Mesenchymal stem cell (in vitro differentiated cells and primary cell): ENCODE results near the gene SLC9B1.

Experiments used
- DNase-seq: peaks from one replicate; pipeline ENCODE4 v3.0.0-alpha.2; 2013
- H2AFZ ChIP-seq: one replicate; pipeline ENCODE4 v1.6.1; 2013; ENCODE audit warnings: low read depth, mild to moderate bottlenecking, control low read depth, inconsistent platforms, low read length, moderate library complexity
- H2AK5ac ChIP-seq: 2 replicates; pipeline ENCODE4 v1.6.1; 2013; ENCODE audit warnings: low read length, moderate library complexity, mild to moderate bottlenecking, inconsistent platforms; ENCODE audit not compliant: severe bottlenecking
- H2BK120ac ChIP-seq: one replicate; pipeline ENCODE4 v1.6.1; 2013; ENCODE audit warnings: low read depth, mild to moderate bottlenecking, inconsistent platforms, low read length, moderate library complexity
- H2BK12ac ChIP-seq, 2 experiments: one replicate each; pipeline ENCODE4 v1.6.1; 2013; ENCODE audit warnings: inconsistent platforms in 2 of 2, low read length in 2 of 2, mild to moderate bottlenecking in 2 of 2, moderate library complexity in 2 of 2, control low read depth in 1 of 2
- H2BK15ac ChIP-seq: one replicate; pipeline ENCODE4 v1.6.1; 2013; ENCODE audit warnings: mild to moderate bottlenecking, low read depth, inconsistent platforms; ENCODE audit not compliant: poor library complexity, severe bottlenecking
- H2BK5ac ChIP-seq: 2 replicates; pipeline ENCODE4 v1.6.1; 2013; ENCODE audit warnings: low read depth, mild to moderate bottlenecking, low read length, control low read depth, inconsistent platforms; ENCODE audit not compliant: poor library complexity, severe bottlenecking
- H3K14ac ChIP-seq, 2 experiments: one replicate each; pipeline ENCODE4 v1.6.1; 2013; ENCODE audit warnings: inconsistent platforms in 2 of 2, low read length in 2 of 2, control low read depth in 1 of 2, mild to moderate bottlenecking in 1 of 2, moderate library complexity in 1 of 2
- H3K18ac ChIP-seq, 2 experiments: one replicate each; pipeline ENCODE4 v1.6.1; 2013; ENCODE audit warnings: inconsistent platforms in 2 of 2, low read length in 2 of 2, control low read depth in 1 of 2, low read depth in 1 of 2, mild to moderate bottlenecking in 1 of 2
- H3K23ac ChIP-seq, 2 experiments: one replicate each; pipeline ENCODE4 v1.6.1; 2013; ENCODE audit warnings: inconsistent platforms in 2 of 2, low read length in 2 of 2, mild to moderate bottlenecking in 2 of 2, moderate library complexity in 2 of 2, control low read depth in 1 of 2
- H3K27ac ChIP-seq: 2 replicates; pipeline ENCODE4 v1.5.1; 2013; ENCODE audit warnings: mild to moderate bottlenecking, moderate library complexity, low read length, control low read depth, inconsistent platforms; ENCODE audit not compliant: poor library complexity, severe bottlenecking
- H3K27me3 ChIP-seq, 2 experiments: 2 replicates each; pipeline versions ENCODE4 v1.6.1 to v1.7.0; 2013; ENCODE audit warnings: low read length in 2 of 2, mild to moderate bottlenecking in 2 of 2, moderate library complexity in 2 of 2, control low read depth in 1 of 2, inconsistent platforms in 1 of 2; ENCODE audit not compliant: control insufficient read depth in 1 of 2, insufficient read depth in 1 of 2
- H3K36me3 ChIP-seq, 2 experiments: 2 replicates each; pipeline versions ENCODE4 v1.6.1 to v1.7.0; 2013; ENCODE audit warnings: low read length in 2 of 2, control low read depth in 1 of 2, inconsistent platforms in 1 of 2, low read depth in 1 of 2, mild to moderate bottlenecking in 1 of 2; ENCODE audit not compliant: insufficient read depth in 2 of 2, control insufficient read depth in 1 of 2
- H3K4ac ChIP-seq, 2 experiments: one replicate each; pipeline ENCODE4 v1.6.1; 2013; ENCODE audit warnings: inconsistent platforms in 2 of 2, low read length in 2 of 2, mild to moderate bottlenecking in 2 of 2, moderate library complexity in 2 of 2, control low read depth in 1 of 2, low read depth in 1 of 2
- H3K4me1 ChIP-seq: 2 replicates; pipeline ENCODE4 v1.6.1; 2013; ENCODE audit warnings: low read depth, low read length, control low read depth; ENCODE audit not compliant: control insufficient read depth, insufficient read depth
- H3K4me2 ChIP-seq: 2 replicates; pipeline ENCODE4 v1.6.1; 2013; ENCODE audit warnings: low read length, mild to moderate bottlenecking, inconsistent platforms; ENCODE audit not compliant: poor library complexity, severe bottlenecking
- H3K4me3 ChIP-seq, 2 experiments: 2 replicates each; pipeline versions ENCODE4 v1.5.1 to v1.7.0; 2013; ENCODE audit warnings: low read length in 2 of 2, mild to moderate bottlenecking in 2 of 2, control low read depth in 1 of 2, low read depth in 1 of 2; ENCODE audit not compliant: insufficient read depth in 1 of 2
- H3K79me1 ChIP-seq: replicated peaks from 2 replicates; pipeline ENCODE4 v1.6.1; 2013; ENCODE audit warnings: mild to moderate bottlenecking, control low read depth, low read length, inconsistent platforms; ENCODE audit not compliant: poor library complexity, severe bottlenecking
- H3K9ac ChIP-seq: 2 replicates; pipeline ENCODE4 v1.7.0; 2013; ENCODE audit warnings: mild to moderate bottlenecking, low read length, moderate library complexity
- H3K9me3 ChIP-seq: 2 replicates; pipeline ENCODE4 v1.7.0; 2013; ENCODE audit warnings: mild to moderate bottlenecking, low read length; ENCODE audit not compliant: control insufficient read depth
- H4K8ac ChIP-seq: one replicate; pipeline ENCODE4 v1.6.1; 2013; ENCODE audit warnings: inconsistent platforms, mild to moderate bottlenecking, low read length, moderate library complexity
- H4K91ac ChIP-seq: one replicate; pipeline ENCODE4 v1.6.1; 2013; ENCODE audit warnings: mild to moderate bottlenecking, low read length, inconsistent platforms
- WGBS: methylation state at CpG from one replicate; pipeline ENCODE4 v1.1.7; 2013; ENCODE audit warnings: mixed read lengths; 5-methylcytosine and 5-hydroxymethylcytosine counted together

Gene SLC9B1

DNA sequence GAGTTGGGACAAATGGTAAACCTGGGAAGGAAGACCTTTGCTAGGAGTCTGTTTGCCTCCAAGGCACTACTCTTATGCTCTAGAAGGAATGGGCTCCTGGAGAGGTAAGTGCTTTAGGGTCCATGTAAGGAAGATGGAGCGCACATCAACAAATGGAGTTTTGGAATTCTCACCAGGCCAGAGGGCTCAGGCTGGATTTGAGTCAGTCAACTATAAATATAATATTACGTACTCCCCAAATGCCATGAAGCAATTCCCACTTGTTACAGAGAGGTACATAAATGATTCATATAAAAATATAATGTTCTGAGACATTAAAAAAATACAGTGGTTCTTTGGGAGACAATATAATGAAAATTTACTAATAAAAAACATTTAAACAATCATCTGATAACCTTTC is 1.6 kb upstream of the SLC9B1 start:
- Histone ChIP-seq H3K14ac (no peak overlapping the region), H2BK15ac (no peak overlapping the region), H2BK5ac (no peak overlapping the region), H3K23ac (no peak overlapping the region), H3K4me2 (no peak overlapping the region), H4K91ac (no peak overlapping the region), H2BK12ac (no peak overlapping the region), H3K4me1 (peaks cover 2% of the 10 kb centered on the region), H2BK120ac (no peak overlapping the region), H3K18ac (no peak overlapping the region), H3K79me1 (no peaks in the 10 kb centered on the region), H2AFZ (no peak overlapping the region), H3K27me3 (no peaks in the 10 kb centered on the region), H3K4ac (no peak overlapping the region), H3K4me3 (no peak overlapping the region), H3K27ac (no peak overlapping the region), H3K9me3 (no peaks in the 10 kb centered on the region), H3K36me3 (peaks cover 0 to 18% of the 10 kb centered on the region in 2 experiments), H2AK5ac (no peak overlapping the region), H3K9ac (no peak overlapping the region), H4K8ac (no peak overlapping the region)
- 100% methylated on average over 1 of the region's 2 CpGs for WGBS
- no peak for DNase-seq

DNA sequence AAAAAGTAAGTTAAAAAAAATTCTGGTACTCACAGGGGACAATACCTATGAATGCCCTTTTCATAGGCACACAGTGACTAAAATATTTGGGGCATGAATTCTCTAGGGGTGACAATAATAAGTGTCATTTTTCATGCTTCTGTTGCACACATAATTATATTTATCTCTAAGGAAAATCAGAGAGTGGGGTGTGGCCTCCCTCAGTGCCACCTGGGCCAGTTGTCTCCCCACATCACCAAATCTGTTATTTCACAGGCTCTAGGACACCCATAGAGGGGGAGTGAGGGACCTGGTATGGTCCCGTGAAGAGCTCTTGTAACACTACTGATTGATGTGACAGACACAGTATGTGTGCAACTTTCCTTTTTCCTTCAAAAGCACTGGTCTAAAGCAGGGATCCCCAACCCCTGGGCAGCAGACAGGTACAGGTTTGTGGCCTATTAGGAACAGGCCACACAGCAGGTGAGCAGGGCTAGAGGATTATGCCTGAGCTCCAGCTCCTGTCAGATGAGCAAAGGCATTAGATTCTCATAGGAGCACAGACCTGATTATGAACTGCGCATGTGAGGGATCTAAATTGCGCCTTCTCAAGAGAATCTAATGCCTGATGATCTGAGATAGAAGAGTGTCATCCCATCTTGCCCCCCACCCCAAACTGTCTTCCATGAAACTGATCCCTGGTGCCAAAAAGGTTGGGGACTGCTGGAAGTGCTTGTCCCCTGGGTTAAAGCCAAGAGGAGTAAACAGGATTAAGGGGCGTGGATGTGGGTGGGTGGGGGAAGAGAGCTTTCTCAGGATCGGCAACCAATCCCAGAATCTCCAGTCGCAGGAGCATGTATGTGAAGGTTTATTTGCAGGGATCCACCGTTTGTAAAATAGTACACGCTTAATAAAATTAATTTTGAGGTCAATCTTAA is 856 bp downstream of the SLC9B1 start:
- Histone ChIP-seq H3K27ac (peak overlapping the region; percentile 77), H2BK15ac (no peak overlapping the region), H3K23ac (no peak overlapping the region), H4K8ac (peak overlapping the region; percentile 52), H3K4me1 (peaks cover 2% of the 10 kb centered on the region), H3K14ac (no peak overlapping the region), H3K36me3 (peaks cover 0 to 7% of the 10 kb centered on the region in 2 experiments), H2AFZ (peak overlapping the region; percentile 46), H3K4me2 (peak overlapping the region; percentile 44), H2AK5ac (peak overlapping the region; percentile 86), H2BK12ac (peak overlapping the region in 1 of 2 experiments; percentile 18), H3K9ac (peak overlapping the region; percentile 98), H3K18ac (peak overlapping the region; percentile 11 to 26), H2BK120ac (no peak overlapping the region), H3K4ac (peak overlapping the region in 1 of 2 experiments; percentile 32), H3K9me3 (no peaks in the 10 kb centered on the region), H3K4me3 (peak overlapping the region in 1 of 2 experiments; percentile 90), H4K91ac (no peak overlapping the region), H3K79me1 (no peaks in the 10 kb centered on the region), H3K27me3 (no peaks in the 10 kb centered on the region), H2BK5ac (no peak overlapping the region)
- no peak for DNase-seq
- 62% methylated on average over 4 of the region's 8 CpGs for WGBS

DNA sequence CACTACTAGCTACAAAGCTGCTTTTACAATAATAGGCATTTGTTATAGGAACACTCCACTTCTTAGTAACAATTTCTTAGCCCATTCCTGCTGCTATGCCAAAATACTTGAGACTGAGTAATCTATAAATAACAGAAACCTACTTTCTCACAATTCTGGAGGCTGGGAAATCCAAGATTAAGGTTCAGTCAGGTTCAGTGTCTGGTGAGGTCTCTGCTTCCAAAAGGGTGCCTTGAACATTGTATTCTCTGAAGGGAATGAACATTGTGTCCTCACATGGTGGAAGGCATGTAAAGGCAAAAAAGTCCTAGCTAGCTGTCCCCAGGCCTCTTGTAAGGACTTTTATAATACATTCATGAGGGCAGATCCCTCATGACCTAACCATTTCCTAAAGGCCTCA is 7.0 kb downstream of the SLC9B1 start:
- no peak overlapping the region for H3K18ac ChIP-seq
- H3K4me2 ChIP-seq: no peak overlapping the region
- H3K14ac ChIP-seq: no peak overlapping the region
- H2AK5ac ChIP-seq: no peak overlapping the region
- H3K27me3 ChIP-seq: no peaks in the 10 kb centered on the region
- H3K9ac ChIP-seq: peak overlapping the region; percentile 17
- no peak overlapping the region for H3K27ac ChIP-seq
- H2BK15ac ChIP-seq: no peak overlapping the region
- H4K91ac ChIP-seq: no peak overlapping the region
- no peak overlapping the region for H3K4ac ChIP-seq
- H3K36me3 ChIP-seq: no peaks in the 10 kb centered on the region
- H3K4me3 ChIP-seq: no peak overlapping the region
- H2BK5ac ChIP-seq: no peak overlapping the region
- DNase-seq: no peak
- no peaks in the 10 kb centered on the region for H3K9me3 ChIP-seq
- peaks cover 3% of the 10 kb centered on the region for H3K4me1 ChIP-seq
- no peak overlapping the region for H2BK120ac ChIP-seq
- no peak overlapping the region for H4K8ac ChIP-seq
- no peak overlapping the region for H2AFZ ChIP-seq
- H3K79me1 ChIP-seq: no peaks in the 10 kb centered on the region
- no peak overlapping the region for H2BK12ac ChIP-seq
- H3K23ac ChIP-seq: no peak overlapping the region

DNA sequence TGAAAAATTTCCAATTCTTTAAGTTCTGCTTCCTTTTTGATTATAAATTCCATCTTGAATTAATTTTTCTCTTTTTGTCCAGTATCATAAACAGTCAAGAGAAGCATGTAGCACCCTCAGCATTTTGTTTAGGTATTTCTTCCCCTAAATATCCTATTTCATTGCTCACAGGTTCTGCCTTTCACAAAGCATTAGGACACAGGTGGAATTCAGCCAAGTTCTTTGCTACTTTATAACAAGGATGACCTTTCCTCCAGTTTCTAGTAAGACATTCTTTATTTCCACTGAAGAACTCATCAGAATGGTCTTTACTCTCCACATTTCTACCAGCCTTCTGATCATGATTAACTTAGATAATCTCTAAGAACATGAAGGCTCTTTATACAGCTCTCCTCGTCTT is 7.4 kb downstream of the SLC9B1 start:
- H2BK15ac ChIP-seq: no peak overlapping the region
- no peaks in the 10 kb centered on the region for H3K9me3 ChIP-seq
- no peak overlapping the region for H3K4me2 ChIP-seq
- H3K9ac ChIP-seq: peak overlapping the region; percentile 17
- H3K4me3 ChIP-seq: peak overlapping the region in 1 of 2 experiments; percentile 23
- no peaks in the 10 kb centered on the region for H3K79me1 ChIP-seq
- H3K23ac ChIP-seq: no peak overlapping the region
- no peaks in the 10 kb centered on the region for H3K36me3 ChIP-seq
- H4K91ac ChIP-seq: no peak overlapping the region
- no peak overlapping the region for H2AK5ac ChIP-seq
- no peak overlapping the region for H4K8ac ChIP-seq
- peaks cover 3% of the 10 kb centered on the region for H3K4me1 ChIP-seq
- no peak overlapping the region for H3K18ac ChIP-seq
- WGBS: 70% methylated on average over 1 of the region's 1 CpG
- H2BK120ac ChIP-seq: no peak overlapping the region
- no peak overlapping the region for H3K14ac ChIP-seq
- no peaks in the 10 kb centered on the region for H3K27me3 ChIP-seq
- DNase-seq: peak; percentile 45
- no peak overlapping the region for H3K4ac ChIP-seq
- H2BK5ac ChIP-seq: no peak overlapping the region
- H2BK12ac ChIP-seq: no peak overlapping the region
- H2AFZ ChIP-seq: no peak overlapping the region
- no peak overlapping the region for H3K27ac ChIP-seq
